Rectal smooth muscle tissue (tissue), 1 donor: ENCODE measurements around the gene PTEN.
"Not testable (repeated sequence)": the region's sequence is repeated elsewhere in the genome, so short reads cannot be mapped to it uniquely, and the experiment has no call there.

Experiments used
- H3K27ac ChIP-seq: one replicate; pipeline ENCODE4 v1.7.0; 2013; ENCODE audit warnings: low read depth, low read length, inconsistent platforms
- H3K27me3 ChIP-seq: one replicate; pipeline ENCODE4 v1.7.0; 2013; ENCODE audit warnings: low read length; ENCODE audit not compliant: control insufficient read depth, insufficient read depth
- H3K36me3 ChIP-seq: one replicate; pipeline ENCODE4 v1.7.0; 2013; ENCODE audit warnings: low read length; ENCODE audit not compliant: control insufficient read depth, insufficient read depth
- H3K4me1 ChIP-seq: one replicate; pipeline ENCODE4 v1.7.0; 2013; ENCODE audit warnings: low read length; ENCODE audit not compliant: control insufficient read depth, insufficient read depth
- H3K4me3 ChIP-seq: one replicate; pipeline ENCODE4 v1.7.0; 2013; ENCODE audit warnings: low read length
- H3K9ac ChIP-seq: one replicate; pipeline ENCODE4 v1.7.0; 2013; ENCODE audit warnings: low read length

The PTEN gene

DNA sequence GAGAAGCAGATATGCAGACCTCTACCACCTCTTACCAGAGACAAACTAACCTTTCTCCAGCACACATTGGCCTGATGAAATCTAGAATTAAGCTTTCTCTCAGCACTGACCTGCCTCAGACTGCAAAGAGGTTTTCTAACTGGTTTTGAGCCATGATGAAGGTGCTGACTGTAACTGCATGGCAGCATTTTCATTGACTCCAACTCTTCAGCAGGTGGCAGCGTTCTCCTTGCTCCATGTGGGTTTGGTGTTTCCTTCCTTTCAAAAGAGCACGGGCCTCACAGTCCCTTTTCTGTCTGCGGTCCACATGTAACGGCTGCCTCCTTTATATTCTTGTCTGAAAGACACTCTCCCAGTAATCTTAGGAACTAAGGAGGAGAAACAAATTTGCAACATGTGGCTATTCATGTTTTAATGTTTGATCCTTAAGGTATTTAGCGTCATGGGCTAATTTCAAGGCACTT is 12.7 kb upstream of the PTEN start:
- no peak overlapping the region for H3K9ac ChIP-seq
- no peaks in the 10 kb centered on the region for H3K36me3 ChIP-seq
- H3K4me3 ChIP-seq, result no peak overlapping the region
- no peaks in the 10 kb centered on the region for H3K27me3 ChIP-seq
- H3K4me1 ChIP-seq, result no peaks in the 10 kb centered on the region
- no peak overlapping the region for H3K27ac ChIP-seq

DNA sequence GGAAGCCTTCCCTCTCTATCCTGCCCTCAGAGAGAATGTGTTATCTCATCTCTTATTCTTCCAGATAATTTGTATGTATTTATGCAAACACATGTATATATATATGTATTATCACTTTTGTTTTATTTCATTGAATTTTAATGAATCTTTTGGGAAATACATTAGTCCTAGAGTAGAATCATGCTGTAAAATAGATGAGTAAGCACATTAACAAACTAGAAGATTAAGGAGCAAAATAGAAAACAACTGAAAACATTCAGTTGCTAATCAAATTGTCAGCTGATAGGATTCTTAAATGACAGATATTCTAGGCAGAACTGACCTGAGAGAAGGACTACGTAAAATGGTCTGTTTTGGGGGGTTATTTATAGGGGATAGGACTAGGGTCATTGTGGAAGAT is 11.3 kb upstream of the PTEN start:
- Histone ChIP-seq H3K27me3 (no peaks in the 10 kb centered on the region), H3K4me3 (no peak overlapping the region), H3K4me1 (no peaks in the 10 kb centered on the region), H3K27ac (no peak overlapping the region), H3K36me3 (no peaks in the 10 kb centered on the region), H3K9ac (no peak overlapping the region)

DNA sequence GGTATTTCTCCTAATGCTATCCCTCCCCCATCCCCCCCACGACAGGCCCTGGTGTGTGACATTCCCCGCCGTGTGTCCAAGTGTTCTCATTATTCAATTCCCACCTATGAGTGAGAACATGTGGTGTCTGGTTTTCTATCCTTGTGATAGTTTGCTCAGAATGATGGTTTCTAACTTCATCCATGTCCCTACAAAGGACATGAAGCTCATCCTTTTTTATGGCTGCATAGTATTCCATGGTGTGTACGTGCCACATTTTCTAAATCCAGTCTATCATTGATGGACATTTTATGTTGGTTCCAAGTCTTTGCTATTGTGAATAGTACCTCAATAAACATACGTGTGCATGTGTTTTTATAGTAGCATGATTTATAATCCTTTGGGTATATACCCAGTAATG is 8.2 kb upstream of the PTEN start:
- not testable (repeated sequence) for H3K36me3 ChIP-seq, H3K27me3 ChIP-seq, H3K4me1 ChIP-seq, H3K9ac ChIP-seq, H3K27ac ChIP-seq, H3K4me3 ChIP-seq

DNA sequence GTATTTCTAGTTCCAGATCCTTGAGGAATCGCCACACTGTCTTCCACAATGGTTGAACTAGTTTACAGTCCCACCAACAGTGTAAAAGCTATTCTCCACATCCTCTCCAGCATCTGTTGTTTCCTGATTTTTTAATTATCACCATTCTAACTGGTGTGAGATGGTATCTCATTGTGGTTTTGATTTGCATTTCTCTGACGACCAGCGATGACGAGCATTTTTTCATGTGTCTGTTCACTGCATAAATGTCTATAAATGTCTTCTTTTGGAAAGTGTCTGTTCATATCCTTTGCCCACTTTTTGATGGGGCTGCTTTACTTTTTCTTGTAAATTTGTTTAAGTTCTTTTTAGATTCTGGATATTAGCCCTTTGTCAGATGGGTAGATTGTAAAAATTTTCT is 7.8 kb upstream of the PTEN start:
- H3K36me3 ChIP-seq, H3K9ac ChIP-seq, H3K4me1 ChIP-seq, H3K27me3 ChIP-seq, H3K27ac ChIP-seq, H3K4me3 ChIP-seq: not testable (repeated sequence)

DNA sequence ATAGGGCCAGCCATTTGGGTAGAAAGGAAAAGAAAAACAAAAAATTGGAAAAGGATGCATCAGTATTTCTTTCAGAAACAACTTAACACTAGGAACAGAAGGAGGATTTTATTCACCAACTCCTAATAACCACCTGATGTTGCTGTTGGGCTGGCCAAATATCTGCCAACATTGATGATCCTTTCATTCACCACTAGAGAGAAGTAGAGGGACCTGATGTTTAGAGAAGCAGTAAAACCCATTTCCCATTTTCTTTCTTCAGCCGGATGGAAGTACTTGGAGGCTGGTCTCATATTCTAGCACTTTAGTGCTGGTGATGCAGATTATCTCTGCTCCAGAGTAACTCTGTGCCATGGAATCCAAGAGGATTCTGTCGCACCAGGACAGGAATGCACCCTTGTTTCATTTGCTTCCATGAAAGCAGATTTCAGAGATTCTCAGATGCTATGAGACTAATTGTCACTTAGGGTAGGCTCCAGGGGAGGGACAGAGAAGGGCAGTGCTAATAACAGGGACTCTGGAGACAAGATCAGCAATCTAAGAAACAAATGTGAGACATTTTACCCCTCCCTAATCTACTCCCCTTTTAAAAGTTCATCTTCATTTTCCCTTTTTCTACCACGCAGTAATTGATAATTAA is 3.1 kb upstream of the PTEN start:
- Histone ChIP-seq H3K36me3 (no peaks in the 10 kb centered on the region), H3K4me1 (no peaks in the 10 kb centered on the region), H3K9ac (no peak overlapping the region), H3K4me3 (no peak overlapping the region), H3K27me3 (no peaks in the 10 kb centered on the region), H3K27ac (no peak overlapping the region)

DNA sequence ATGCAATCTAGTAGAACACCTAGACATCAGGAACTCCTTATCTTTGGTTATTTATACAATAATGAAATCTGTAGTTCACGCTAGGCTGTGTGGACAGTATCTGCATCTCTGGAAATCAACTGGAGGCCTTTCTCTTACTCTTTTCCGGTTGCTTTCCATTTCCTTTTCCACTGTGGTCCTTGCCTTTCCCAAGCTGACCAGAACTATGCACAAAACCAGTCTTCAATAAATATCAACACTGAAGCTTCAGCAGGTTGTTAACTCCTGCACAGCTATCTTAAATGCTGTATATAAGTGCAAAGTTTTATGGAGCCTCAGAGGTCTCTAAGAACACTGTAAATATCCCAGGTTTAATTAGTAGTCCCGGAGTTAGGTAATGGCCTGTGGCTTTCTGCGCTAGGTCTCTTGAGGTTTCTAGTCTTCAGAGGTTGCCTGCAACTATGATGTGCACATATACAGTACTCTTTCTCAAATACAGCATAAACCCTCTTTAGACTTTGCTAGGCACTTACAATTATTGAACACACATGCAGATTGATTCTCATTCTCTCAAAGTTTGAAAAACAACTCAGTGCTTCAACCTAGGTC is 2.5 kb upstream of the PTEN start:
- Histone ChIP-seq H3K36me3 (no peaks in the 10 kb centered on the region), H3K27me3 (no peaks in the 10 kb centered on the region), H3K27ac (peak overlapping the region; percentile 90), H3K9ac (no peak overlapping the region), H3K4me3 (no peak overlapping the region), H3K4me1 (no peaks in the 10 kb centered on the region)

DNA sequence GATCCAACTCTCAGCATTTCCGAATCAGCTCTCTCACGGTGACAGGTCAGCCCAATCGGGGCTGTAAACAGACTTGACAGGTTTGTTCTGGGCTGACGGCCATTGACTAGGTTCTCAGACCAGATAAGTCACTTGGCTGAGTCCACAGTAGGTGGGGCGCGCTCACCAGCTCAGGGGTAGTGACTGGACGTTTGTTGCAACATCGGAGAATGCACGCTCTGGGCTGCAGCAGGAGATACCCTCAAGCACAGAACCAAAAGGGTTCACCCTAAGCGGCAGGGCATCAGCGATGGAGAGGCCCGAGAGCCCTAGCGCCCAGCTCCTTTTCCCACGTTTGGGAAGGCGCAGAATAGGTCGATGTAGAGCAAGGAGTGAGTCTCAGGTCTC is 1.9 kb upstream of the PTEN start:
- Histone ChIP-seq H3K4me1 (no peaks in the 10 kb centered on the region), H3K4me3 (peak overlapping the region; percentile 79), H3K9ac (peak overlapping the region; percentile 34), H3K27ac (peak overlapping the region; percentile 90), H3K27me3 (no peaks in the 10 kb centered on the region), H3K36me3 (no peaks in the 10 kb centered on the region)

DNA sequence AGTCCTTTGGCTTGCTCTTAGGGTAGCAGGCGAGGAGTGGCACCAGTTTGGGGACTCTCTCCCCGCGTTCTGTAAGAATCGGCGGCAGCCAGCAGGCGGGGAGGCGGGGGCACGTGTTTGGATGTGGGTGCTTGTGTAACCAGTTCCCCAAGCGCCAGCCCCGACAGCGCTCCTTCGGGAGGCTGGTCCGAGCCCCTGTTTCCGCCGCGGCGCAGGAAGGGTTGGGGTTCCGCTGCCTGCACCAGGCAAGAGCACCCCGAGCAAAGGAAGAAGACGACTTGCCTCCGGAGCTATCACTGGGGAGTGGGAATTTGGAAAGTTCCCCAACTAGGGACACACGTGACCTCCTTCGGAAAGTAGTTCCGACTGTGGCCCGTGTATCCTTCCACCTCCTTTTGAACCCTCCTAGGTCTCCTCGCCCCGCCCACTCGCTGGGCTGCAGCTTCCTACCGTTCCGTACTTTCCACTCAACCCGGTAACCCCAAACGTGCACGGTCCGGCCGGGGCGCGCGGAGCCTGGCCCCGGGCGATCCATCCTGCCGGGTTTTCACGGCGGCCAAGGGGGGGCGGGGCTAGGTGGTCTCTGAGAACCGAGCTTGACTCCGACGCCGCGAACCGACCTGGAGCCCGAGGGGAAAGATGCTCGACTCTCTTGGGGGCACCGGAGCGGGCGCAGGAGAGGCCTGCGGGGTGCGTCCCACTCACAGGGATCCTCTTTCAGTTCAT is 1.3 kb upstream of the PTEN start:
- peak overlapping the region; percentile 34 for H3K9ac ChIP-seq
- H3K36me3 ChIP-seq, result no peaks in the 10 kb centered on the region
- no peaks in the 10 kb centered on the region for H3K27me3 ChIP-seq
- peak overlapping the region; percentile 90 for H3K27ac ChIP-seq
- peak overlapping the region; percentile 79 for H3K4me3 ChIP-seq
- no peaks in the 10 kb centered on the region for H3K4me1 ChIP-seq

DNA sequence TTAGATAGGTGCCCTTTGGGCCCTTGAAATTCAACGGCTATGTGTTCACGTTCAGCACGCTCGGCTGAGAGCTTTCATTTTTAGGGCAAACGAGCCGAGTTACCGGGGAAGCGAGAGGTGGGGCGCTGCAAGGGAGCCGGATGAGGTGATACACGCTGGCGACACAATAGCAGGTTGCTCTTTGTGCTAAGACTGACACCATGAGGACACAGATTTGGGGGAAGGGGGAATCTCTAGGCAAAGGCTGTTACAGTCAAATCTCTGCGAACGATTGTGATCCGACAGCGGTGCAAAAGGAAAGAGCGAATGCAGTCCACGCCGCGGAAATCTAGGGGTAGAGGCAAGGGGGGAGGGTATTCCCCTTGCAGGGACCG is 759 bp upstream of the PTEN start:
- peak overlapping the region; percentile 28 for H3K9ac ChIP-seq
- H3K4me3 ChIP-seq, result peak overlapping the region; percentile 79
- H3K36me3 ChIP-seq, result no peaks in the 10 kb centered on the region
- no peaks in the 10 kb centered on the region for H3K4me1 ChIP-seq
- peak overlapping the region; percentile 90 for H3K27ac ChIP-seq
- H3K27me3 ChIP-seq, result no peaks in the 10 kb centered on the region

DNA sequence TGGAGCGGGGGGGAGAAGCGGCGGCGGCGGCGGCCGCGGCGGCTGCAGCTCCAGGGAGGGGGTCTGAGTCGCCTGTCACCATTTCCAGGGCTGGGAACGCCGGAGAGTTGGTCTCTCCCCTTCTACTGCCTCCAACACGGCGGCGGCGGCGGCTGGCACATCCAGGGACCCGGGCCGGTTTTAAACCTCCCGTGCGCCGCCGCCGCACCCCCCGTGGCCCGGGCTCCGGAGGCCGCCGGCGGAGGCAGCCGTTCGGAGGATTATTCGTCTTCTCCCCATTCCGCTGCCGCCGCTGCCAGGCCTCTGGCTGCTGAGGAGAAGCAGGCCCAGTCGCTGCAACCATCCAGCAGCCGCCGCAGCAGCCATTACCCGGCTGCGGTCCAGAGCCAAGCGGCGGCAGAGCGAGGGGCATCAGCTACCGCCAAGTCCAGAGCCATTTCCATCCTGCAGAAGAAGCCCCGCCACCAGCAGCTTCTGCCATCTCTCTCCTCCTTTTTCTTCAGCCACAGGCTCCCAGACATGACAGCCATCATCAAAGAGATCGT is 598 bp downstream of the PTEN start:
- H3K4me1 ChIP-seq, H3K36me3 ChIP-seq, H3K27me3 ChIP-seq: not testable (repeated sequence)
- Histone ChIP-seq H3K9ac (peak overlapping the region; percentile 35), H3K27ac (peak overlapping the region; percentile 90), H3K4me3 (peak overlapping the region; percentile 79)

DNA sequence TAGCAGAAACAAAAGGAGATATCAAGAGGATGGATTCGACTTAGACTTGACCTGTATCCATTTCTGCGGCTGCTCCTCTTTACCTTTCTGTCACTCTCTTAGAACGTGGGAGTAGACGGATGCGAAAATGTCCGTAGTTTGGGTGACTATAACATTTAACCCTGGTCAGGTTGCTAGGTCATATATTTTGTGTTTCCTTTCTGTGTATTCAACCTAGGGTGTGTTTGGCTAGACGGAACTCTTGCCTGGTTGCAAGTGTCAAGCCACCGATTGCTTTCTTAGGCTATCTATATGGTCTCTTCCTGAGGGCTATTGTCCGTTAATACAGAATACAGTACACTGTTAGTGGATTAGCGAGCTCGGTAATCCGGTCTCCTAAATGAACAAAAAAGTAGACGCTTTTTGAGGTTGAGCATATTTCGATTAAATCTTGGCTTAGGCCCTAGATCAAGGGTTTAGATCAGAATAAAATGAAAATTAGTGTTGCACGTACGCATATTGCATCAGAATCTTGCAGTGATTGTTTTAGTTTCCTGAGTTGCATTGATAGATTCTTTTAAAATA is 1.2 kb downstream of the PTEN start:
- Histone ChIP-seq H3K27ac (peak overlapping the region; percentile 90), H3K27me3 (no peaks in the 10 kb centered on the region), H3K9ac (peak overlapping the region; percentile 35), H3K4me1 (peaks cover 3% of the 10 kb centered on the region), H3K36me3 (no peaks in the 10 kb centered on the region), H3K4me3 (peak overlapping the region; percentile 79)

DNA sequence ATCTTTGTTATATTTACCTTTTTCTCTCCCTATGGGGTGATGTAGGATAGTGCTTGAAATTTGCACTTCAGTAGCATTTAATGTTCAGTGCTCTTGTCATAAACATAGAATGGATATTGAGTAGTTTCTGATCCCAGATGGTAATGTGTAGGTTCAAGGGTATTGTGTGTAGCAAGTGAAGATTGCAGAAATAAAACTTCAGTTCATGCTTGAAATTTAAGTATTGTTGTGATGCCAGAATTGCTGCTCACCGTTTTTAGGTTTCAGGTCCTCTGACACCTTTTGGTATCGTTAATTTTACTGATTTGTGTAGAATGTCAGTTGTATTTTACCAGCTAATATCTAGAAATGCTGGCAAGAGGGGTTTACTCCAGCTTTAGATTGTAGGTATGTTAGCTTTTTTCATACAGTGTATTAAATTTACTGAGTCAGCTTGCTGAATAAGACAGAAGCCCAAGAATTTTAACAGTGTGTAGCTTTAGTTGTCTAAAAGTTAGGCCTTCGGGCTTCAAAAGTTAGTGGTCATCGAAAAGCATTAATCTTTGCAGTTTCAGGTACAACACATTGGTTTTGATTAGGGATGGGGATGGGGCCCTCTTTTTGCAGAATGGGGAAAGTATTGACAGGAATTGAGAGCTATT is 1.9 kb downstream of the PTEN start:
- Histone ChIP-seq H3K9ac (peak overlapping the region; percentile 24), H3K4me1 (peaks cover 3% of the 10 kb centered on the region), H3K36me3 (no peaks in the 10 kb centered on the region), H3K27me3 (no peaks in the 10 kb centered on the region), H3K4me3 (peak overlapping the region; percentile 79), H3K27ac (peak overlapping the region; percentile 90)
